GM10847 (cell line): Measurements from ENCODE around the gene CORO6.

Experiments used
- POLR2A ChIP-seq: IDR thresholded peaks from 2 replicates; pipeline ENCODE4 v1.6.1; 2011; ENCODE audit not compliant: insufficient read length; ENCODE audit errors: extremely low read depth

CORO6 gene

DNA sequence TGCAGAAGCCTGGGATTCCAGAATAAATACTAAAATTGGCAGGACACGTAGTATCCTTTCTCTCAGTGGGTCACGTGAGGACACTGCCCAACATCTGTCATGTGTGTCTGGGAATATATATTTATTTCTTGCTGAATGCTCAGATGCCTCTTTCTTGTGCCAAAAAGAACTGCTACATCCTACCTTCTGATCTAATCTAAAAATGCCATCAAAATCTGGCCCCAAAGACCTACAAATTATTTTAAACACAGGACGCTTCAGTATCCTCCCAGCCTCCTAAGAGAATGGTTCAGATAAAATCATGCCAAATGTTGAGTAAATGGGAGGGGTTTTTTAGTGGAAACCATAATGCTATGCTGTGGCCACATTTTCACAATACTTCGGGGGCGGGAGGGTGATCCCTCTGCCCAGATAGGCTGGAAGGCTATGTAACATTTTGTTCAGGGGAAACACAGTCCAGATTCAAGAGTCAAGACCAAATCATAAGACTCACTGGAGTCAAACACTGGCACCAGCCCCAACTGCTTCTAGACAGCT lies 22.9 kb upstream of the CORO6 start:
- TF ChIP-seq POLR2A, result no peak

GRCh38 chr17:29643817-29644160 lies 21.1 kb upstream of the CORO6 start:
- no peak for TF ChIP-seq POLR2A

GRCh38 chr17:29642171-29642611 lies 19.5 kb upstream of the CORO6 start:
- TF ChIP-seq POLR2A, result no peak

GRCh38 chr17:29640981-29641642 lies 18.4 kb upstream of the CORO6 start:
- no peak for TF ChIP-seq POLR2A

DNA sequence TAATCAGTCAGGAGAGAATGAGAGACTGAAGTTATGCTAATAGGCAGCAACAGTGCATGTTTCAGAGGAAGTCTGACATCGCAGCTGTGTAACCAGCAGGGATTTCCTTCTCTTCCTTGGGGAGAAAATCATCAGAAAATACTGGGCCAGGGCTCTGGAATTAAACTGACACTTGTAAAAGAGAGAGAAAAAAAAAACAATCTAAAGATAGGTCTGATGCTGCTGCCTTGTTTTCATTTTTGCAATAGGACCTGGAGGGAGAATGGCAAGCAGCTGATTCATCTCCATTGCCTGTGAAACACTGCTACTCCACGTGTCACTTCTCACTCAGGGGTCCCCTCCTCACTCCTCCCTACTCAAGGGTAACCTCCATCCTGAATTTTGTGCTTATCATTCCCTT lies 17.7 kb upstream of the CORO6 start:
- TF ChIP-seq POLR2A, result no peak

DNA sequence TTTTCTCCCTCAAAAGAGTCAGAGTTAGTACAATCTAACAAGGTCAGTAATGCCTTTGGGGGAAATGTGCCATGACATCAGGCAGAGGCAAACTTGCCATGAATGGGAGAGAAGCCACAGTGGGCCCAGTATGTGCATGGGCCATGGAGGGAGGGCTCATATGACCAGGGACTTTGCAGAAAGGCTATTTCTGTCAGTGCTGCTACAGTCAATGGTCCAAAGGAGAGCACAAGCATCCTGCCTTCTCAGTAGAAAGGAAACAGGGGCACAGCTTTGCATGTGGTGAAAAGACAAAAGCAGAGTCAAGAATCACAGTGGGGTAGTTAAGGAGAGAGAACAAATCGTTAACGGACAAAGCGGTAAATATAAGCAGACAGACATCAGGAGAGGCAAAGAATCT lies 11.2 kb upstream of the CORO6 start:
- no peak for TF ChIP-seq POLR2A

DNA sequence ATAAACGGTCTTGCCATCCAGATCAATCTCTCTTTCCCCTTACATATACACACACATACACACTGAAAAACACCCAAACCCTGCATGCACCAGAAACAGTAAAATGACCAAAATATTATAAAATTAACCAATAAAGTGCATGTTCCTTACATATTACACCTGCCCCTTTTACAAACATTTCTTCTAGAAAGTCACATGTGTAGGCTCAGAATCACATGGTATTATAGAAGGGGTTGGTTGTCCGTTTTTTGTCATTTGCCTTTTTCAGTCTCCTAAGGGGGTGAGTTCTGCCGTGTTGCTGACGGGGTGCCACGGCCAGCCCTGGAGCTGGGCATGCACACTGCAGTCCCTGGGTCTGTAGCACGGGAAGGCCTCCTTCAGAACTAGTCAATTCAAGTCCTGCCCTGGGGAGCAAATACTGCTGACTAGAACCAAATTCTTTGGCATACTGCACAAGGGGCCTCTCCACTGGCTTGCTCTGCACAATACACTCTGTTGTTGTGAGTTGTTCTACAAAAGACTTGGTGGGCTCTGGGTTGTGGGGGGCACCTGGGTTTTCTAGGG lies 8.0 kb upstream of the CORO6 start:
- TF ChIP-seq POLR2A, result no peak

DNA sequence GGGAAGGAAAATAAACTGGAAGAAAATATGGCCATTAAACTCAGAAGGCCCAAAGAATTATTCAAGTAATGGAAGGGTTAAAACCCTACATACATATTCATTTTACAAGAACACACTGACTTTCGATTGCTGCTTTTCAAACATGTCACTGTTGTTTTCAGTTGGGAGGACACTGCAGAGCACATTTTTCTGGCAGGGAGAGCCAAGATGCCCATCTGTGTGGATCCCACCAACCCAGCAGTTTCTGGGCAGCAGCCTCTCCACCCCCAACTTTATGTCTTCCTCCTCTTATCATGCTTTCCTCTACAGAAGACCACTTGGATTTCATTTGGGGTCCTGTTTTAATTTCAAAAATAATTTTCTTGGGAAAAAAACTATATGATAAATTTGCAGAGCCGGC lies 7.1 kb upstream of the CORO6 start:
- TF ChIP-seq POLR2A, result no peak

DNA sequence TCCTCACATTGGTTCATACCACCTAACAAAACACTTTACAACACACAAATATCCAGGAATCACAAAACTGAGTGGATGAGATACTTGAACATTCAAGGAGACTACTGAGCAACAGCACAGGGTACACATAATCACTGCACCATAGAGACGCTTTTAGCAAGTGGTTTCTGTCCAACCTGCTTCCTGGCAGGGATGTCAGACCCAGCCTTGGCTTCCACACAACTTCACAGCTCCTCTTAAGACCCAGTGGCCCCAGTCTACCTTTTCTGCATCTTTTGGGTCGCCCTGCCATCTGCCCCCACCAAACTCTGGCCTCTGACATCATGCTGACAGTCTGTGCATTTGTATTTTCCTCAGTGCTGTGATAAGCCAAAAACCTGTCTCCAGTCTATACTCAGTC lies 5.9 kb upstream of the CORO6 start:
- no peak for TF ChIP-seq POLR2A

DNA sequence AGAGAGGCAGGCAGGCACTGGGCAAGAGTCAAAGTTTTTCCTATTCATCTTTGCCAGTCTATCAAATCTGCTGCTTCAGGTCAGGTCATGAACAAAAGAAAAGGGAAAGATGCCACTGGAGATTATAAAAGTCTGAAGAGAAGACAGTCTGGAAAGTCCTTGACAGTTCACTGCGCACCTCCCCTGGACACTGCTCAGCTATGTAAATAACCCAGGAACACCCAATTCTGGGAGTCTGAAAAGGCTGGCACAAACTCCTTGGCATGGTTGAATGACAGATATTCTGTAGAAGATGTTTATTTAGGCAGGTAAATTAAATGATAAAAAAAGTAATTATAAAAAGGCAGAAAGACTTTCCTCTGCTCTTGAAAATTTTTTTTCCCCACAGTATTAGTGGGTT lies 5.2 kb upstream of the CORO6 start:
- TF ChIP-seq POLR2A, result no peak

GRCh38 chr17:29625037-29625750 lies 2.5 kb upstream of the CORO6 start:
- TF ChIP-seq POLR2A, result no peak

GRCh38 chr17:29624586-29624985 lies 1.9 kb upstream of the CORO6 start:
- TF ChIP-seq POLR2A, result no peak

GRCh38 chr17:29623283-29623647 lies 553 bp upstream of the CORO6 start:
- TF ChIP-seq POLR2A, result no peak

DNA sequence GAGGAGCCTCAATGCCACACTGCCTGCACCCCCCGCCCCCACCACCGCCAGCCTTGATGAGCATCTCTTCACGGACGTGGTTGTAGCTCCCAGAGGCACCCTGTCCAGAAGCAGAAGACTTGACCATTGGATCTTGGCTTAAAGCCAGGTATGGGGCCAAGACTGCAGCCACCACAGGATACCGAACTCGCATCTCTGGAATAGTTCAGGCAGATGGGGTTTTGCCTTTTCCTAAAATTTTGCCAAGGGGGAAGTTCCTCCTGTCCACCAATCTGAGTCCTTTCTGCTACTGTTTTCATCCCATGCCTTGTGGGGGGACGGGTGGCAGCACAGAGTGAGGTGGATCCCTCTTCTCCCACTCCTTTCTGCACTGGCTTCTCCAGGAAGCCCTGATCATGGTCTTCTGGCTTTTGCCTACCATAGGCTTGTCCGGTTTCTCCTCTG lies 939 bp downstream of the CORO6 start:
- TF ChIP-seq POLR2A, result no peak

DNA sequence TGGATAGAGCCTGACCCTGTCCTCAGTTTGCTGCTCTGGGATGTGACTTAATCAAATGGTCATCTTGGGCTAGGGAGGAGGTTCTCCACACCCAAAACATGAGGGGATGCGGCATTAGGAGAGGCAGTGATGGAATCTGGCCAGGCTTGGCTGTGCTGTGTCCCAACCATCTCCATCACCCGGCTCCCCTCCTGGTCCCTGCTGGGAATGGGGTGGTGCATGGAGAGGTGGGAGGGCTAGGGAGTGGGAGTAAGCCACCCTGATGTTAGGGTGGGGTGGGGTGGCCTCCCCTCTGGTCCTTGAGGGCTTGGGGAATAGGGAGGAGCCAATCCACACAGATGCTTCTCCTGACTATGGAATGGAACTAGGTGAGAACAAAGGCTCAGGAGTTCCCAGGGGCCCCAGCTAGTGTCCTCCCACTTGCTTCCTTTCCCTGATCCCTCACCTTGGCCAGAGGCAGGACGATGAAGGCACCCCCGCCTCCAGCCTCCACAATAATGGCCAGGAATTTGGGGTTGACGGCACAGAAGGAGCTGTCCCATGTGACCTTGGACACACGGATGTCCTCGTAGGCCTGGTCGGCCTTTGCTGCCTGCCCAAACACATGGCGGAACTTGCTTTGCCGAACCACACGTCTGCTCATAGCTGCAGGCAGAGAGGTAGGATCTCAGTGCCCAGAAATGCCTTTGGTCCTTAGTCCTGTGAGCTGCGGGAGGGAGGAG lies 1.8 kb downstream of the CORO6 start:
- no peak for TF ChIP-seq POLR2A

GRCh38 chr17:29620271-29620670 lies 2.4 kb downstream of the CORO6 start:
- no peak for TF ChIP-seq POLR2A
